ENCODE measurements around the gene ZNF764.
"Not testable (repeated sequence)": the region's sequence is repeated elsewhere in the genome, so short reads cannot be mapped to it uniquely, and the experiment has no call there.

Gene ZNF764

GRCh38 chr16:30539000-30539964 is 18.9 kb downstream of the ZNF764 start:
- H3K36me3 ChIP-seq (ENCODE audit: insufficient read depth, low read length) = no peaks in the 10 kb centered on the region
- no peak overlapping the region for H3K27ac ChIP-seq (ENCODE audit: low read depth, low read length, poor library complexity, severe bottlenecking)
- H4K20me1 ChIP-seq (ENCODE audit: insufficient read depth, low read length) = no peaks in the 10 kb centered on the region
- H3K9ac ChIP-seq (ENCODE audit: low read length) = no peak overlapping the region
- no peak overlapping the region for H2AFZ ChIP-seq (ENCODE audit: low read length)
- no peaks in the 10 kb centered on the region for H3K9me2 ChIP-seq (ENCODE audit: low read depth, low read length)
- H3F3A ChIP-seq (ENCODE audit: insufficient read depth, low read length) = no peaks in the 10 kb centered on the region
- peaks cover 18% of the 10 kb centered on the region for H3K4me1 ChIP-seq (ENCODE audit: insufficient read depth, low read length, severe bottlenecking)
- H3K79me2 ChIP-seq (ENCODE audit: insufficient read depth, low read length) = no peaks in the 10 kb centered on the region
- no peaks in the 10 kb centered on the region for H3K27me3 ChIP-seq (ENCODE audit: insufficient read depth, low read length)
- H3K4me2 ChIP-seq (ENCODE audit: low read length) = no peak overlapping the region
- H3K4me3 ChIP-seq (ENCODE audit: low read depth, low read length, poor library complexity, severe bottlenecking) = no peak overlapping the region
- no peak for TF ChIP-seq EZH2 (IDR thresholded peaks at IDR 0.05; ENCODE audit: borderline replicate concordance, low read length)
- TF ChIP-seq CTCF (IDR thresholded peaks at IDR 0.05; ENCODE audit: low read length) = no peak
- H3K9me3 ChIP-seq (ENCODE audit: low read length) = no peaks in the 10 kb centered on the region

- H3K27me3 ChIP-seq (ENCODE audit: insufficient read depth, low read length); H3K9me3 ChIP-seq (ENCODE audit: low read length); H4K20me1 ChIP-seq (ENCODE audit: insufficient read depth, low read length); H3F3A ChIP-seq (ENCODE audit: insufficient read depth, low read length); H3K79me2 ChIP-seq (ENCODE audit: insufficient read depth, low read length); H2AFZ ChIP-seq (ENCODE audit: low read length); H3K9me2 ChIP-seq (ENCODE audit: low read depth, low read length); H3K36me3 ChIP-seq (ENCODE audit: insufficient read depth, low read length): not testable (repeated sequence)
- H3K9ac ChIP-seq (ENCODE audit: low read length) = peak overlapping the region; percentile 94
- H3K4me2 ChIP-seq (ENCODE audit: low read length) = peak overlapping the region; percentile 88
- H3K4me3 ChIP-seq (ENCODE audit: low read depth, low read length, poor library complexity, severe bottlenecking) = peak overlapping the region; percentile 73
- H3K4me1 ChIP-seq (ENCODE audit: insufficient read depth, low read length, severe bottlenecking) = peaks cover 23% of the 10 kb centered on the region
- peak overlapping the region; percentile 83 for H3K27ac ChIP-seq (ENCODE audit: low read depth, low read length, poor library complexity, severe bottlenecking)
These were observed 21.7 kb downstream of the ZNF764 start for GRCh38 chr16:30536391-30537024.

- H4K20me1 ChIP-seq (ENCODE audit: insufficient read depth, low read length) = no peaks in the 10 kb centered on the region
- no peaks in the 10 kb centered on the region for H3K9me2 ChIP-seq (ENCODE audit: low read depth, low read length)
- no peaks in the 10 kb centered on the region for H3F3A ChIP-seq (ENCODE audit: insufficient read depth, low read length)
- H3K9me3 ChIP-seq (ENCODE audit: low read length) = no peaks in the 10 kb centered on the region
- peak overlapping the region; percentile 73 for H3K4me3 ChIP-seq (ENCODE audit: low read depth, low read length, poor library complexity, severe bottlenecking)
- H2AFZ ChIP-seq (ENCODE audit: low read length) = no peak overlapping the region
- H3K27ac ChIP-seq (ENCODE audit: low read depth, low read length, poor library complexity, severe bottlenecking) = peak overlapping the region; percentile 83
- TF ChIP-seq EZH2 (IDR thresholded peaks at IDR 0.05; ENCODE audit: borderline replicate concordance, low read length) (no peak), CTCF (IDR thresholded peaks at IDR 0.05; ENCODE audit: low read length) (peak; percentile 56)
- H3K27me3 ChIP-seq (ENCODE audit: insufficient read depth, low read length) = no peaks in the 10 kb centered on the region
- H3K9ac ChIP-seq (ENCODE audit: low read length) = peak overlapping the region; percentile 94
- peaks cover 25% of the 10 kb centered on the region for H3K4me1 ChIP-seq (ENCODE audit: insufficient read depth, low read length, severe bottlenecking)
- H3K79me2 ChIP-seq (ENCODE audit: insufficient read depth, low read length) = no peaks in the 10 kb centered on the region
- H3K4me2 ChIP-seq (ENCODE audit: low read length) = peak overlapping the region; percentile 88
- H3K36me3 ChIP-seq (ENCODE audit: insufficient read depth, low read length) = peaks cover 13% of the 10 kb centered on the region
These were observed 22.4 kb downstream of the ZNF764 start for GRCh38 chr16:30535777-30536190.

All from OCI-LY1 (cell line).